Activated CD4-positive, alpha-beta T cell treated with anti-CD3 and anti-CD28 coated beads, Interleukin-2, amount 50 U/mL, for 4 hours (primary cell): ENCODE data around the gene IL4I1.
A peak's percentile ranks its signal among the peaks of the same experiment; 100 is the strongest.

ENCODE experiments used
- DNase-seq, 2 experiments: peaks; one replicate each; pipeline ENCODE4 v3.0.0-alpha.2; 2020

Gene IL4I1

DNA sequence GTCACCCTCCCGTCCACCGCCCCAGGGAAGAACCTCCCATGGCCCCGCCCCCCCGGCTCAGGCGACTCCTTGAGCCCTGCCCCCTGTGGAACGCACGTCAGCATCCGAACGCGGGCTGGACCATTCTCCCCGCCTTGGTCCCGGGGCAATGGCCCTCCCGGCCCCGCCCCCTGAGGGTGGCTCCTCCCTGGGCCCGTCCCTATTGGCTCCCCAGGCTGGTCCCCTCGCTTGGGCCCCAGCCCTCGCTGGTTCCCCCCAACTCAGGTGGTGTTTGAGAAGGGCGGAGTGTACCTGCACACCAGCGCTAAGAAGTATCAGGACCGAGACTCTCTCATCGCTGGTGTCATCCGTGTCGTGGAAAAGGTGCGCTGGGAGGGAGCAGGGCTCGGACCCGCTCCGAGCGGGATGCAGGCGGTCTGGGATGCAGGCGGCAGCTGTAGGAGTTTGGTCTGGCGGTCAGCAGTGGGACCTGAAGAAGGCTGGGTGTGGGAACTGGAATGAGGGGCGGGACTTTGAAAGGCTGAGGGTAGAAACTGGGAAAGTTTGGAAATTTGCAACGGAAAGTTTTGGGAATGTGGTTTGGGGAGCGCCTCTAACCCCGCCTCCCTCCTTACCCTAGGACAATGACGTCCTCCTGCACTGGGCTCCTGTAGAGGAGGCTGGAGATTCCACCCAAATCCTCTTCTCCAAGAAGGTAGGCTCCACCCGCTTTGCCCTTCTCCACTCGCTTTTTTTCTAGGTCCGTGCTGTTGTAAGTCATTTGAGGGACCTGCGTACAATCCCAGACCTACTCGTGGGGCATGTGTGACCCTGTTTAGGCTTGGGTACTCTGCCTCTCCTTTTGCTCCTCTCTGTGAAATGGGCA, 18.6 kb downstream of the IL4I1 start:
- peak; percentile 96 for DNase-seq

DNA sequence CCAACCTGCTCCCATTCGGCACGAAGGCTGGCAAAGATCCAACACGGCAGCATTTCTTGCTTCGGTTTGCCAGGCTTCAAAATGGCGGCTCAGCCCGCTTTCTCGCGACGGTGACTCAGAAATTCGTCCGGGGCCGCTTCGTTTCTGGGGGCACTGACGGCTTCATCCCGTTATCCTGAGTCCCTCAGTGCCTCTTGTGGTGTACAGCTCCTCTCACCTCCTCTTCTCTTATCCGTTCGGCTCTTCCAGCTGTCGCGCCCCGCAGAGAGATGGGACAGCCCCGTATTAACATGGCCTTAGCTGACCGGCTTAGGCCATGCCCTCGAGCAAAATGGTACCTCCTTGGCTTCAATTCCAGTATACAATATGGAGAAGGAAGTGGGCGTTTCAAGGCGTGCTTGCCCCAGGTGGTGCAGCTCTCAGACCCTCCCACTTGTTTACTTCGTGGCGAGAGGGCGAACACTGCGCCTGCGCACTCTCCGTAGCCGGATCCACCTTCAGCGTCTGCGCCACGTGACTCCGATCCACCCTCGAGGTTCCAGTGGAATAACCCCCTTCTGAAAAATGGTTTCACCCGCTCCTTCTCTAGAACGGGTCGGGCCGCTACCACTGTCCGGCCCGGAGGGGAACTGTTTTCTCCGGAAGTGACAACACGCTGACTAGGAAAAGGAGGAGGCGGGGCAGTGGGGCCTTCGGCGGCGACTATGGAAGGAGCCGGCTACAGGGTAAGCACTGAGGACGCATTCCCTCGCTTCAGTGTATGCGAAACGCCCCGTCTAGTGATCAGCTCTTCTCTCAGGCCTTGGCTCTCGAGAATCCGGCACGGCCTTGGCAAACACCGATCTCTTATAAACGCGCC, 19.4 kb downstream of the IL4I1 start, which contains the start of the genes AKT1S1 and TBC1D17:
Gene AKT1S1 (minus strand): TSS at position 336 of the 859 bp plus-strand sequence. CDS start 4,060 bp downstream, outside the sequence.
Gene TBC1D17 (plus strand): TSS at position 683 of the 859 bp plus-strand sequence. CDS start 22 bp downstream, at position 705.
- peak; percentile 95 to 98 for DNase-seq

DNA sequence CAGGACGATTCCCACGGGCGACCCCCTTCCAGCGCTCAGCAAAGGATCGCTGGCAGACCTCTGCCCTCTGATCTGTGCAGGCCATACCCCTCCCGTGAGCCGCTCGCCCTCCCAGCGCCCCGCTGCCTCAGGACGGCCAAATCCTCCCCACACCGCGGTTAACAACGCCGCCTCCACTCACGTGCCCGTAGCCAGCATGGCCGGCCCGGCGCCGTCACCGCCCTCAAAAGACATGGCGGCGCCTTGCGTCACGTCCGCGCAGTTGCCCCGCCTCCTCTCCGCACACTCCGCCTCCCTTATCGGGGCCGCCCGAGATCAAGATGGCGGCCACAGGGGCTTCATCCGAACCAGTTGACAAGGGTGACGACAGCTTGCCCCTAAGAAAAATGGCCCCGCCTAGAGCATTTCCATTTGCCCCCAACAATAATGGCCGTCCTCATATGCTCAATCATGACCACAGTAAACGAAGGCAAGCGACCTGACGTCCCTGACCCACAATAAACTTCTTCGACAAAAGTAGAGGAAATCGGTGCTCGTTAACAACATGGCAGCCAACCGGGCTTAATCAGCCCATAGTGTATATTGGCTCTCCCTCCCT, 20.2 kb downstream of the IL4I1 start:
- DNase-seq: peak; percentile 96

DNA sequence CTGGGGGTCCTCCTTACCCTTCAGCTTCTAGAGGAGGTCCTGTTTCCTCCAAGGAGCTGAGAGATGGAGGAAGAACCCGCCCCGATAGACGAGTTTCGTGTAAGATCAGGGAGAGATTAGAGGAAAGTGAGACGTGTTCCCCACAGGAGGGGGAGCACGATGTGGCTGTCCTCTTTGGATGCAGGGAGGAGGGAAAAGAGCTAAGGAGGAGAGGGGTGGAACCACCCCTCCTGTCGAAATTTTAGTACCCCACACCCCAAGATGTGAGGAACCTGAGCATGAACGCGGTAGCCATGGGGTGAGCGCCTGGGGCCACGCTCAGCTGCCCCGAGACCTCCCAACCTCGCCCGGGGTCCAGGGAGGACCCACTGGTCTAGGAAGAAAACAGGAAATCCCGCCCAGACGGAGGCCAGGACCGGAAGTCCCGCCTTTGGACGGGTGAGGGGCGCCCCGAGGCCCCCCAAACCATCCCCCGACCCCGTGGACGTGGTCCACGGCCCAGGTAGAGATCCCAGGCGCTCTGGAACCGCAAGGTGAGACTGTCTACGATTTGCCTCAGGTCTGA, 20.7 kb downstream of the IL4I1 start:
- DNase-seq: peak; percentile 41 to 43

DNA sequence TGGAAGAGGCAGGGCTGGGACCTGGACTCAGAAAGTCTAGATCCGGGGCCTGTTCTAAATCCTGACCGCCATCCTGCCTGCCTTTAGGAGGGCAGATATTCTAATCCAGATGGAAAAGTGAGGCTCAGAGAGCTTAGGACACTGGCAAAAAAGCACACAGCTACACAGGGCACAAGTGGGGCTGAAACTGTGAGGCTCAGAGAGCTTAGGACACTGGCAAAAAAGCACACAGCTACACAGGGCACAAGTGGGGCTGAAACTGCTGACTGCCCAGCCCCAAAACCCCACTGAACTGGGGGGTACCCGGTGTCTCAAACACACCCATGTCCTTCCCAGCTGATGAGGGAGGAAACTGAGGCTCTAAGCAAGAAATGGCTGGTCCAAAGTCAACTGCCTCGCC, 21.5 kb downstream of the IL4I1 start:
- no peak for DNase-seq

DNA sequence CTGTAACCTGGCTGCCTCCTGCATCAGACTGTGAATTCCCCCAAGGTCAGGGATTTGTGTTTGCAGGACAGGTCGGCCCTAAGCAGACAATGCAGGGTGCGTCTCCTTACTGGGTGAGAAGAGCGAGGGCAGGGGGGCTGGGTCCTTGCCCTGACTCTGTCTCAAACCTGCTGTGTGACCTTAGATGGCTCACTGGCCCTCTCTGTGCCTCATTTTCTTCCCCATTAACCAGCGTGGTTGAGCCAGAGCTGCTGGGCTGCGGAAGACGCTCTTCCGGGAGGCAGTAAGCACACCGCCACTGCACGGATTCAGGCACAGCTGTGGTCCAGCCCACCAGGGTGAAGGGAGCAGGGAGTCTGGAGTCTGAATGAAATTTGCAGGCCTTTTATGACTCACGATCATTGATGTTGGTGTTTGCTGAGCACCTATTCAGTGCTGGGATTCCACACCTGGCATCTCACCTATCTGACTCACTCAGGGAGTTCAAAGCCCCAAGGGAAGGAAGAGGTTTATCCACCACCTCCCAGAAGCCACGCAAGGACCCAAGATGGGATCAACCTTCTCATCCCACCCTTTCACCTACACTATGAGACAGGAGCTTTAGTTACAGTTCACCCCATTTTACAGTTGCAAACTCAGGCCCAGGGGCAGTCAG, 22.1 kb downstream of the IL4I1 start:
- DNase-seq: no peak

DNA sequence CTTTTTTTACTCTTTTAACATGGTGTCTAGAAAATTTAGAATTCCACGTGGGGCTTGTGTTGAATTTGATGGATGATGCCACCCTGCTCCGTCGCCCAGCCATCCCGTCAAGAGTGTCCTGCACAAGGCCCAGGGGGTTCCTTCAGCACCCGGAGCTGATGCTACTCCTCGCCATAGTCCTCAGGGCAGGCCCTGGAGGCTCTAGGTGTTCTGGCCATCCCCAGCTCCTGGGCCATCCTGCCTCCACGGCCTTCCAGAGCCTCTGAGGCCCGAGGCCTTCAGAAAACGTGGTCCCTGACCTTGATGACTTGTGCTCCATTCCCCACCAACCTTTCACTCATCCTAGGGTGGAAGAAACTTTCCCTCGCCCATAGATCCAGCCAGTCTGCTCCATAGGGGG, 22.9 kb downstream of the IL4I1 start:
- DNase-seq: no peak

DNA sequence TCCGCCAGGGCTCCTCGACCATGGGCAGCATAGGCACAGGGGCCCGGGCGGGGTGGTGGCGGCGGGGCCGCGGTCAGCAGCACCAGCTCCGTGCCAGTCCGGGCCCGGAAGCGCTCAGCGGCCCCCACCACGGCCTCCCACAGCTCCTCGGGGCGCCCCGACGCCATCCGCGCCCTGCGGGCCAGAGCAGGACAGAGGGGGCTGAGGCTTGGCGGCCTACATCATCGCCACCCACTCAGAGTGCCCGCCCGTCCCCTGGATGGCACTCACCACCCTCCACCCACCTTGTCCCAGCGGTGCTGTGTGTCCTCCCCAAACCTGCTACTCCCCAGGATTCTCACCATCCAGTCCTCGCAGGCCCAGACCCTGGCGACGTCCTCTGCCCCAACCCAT, 23.6 kb downstream of the IL4I1 start:
- no peak for DNase-seq

DNA sequence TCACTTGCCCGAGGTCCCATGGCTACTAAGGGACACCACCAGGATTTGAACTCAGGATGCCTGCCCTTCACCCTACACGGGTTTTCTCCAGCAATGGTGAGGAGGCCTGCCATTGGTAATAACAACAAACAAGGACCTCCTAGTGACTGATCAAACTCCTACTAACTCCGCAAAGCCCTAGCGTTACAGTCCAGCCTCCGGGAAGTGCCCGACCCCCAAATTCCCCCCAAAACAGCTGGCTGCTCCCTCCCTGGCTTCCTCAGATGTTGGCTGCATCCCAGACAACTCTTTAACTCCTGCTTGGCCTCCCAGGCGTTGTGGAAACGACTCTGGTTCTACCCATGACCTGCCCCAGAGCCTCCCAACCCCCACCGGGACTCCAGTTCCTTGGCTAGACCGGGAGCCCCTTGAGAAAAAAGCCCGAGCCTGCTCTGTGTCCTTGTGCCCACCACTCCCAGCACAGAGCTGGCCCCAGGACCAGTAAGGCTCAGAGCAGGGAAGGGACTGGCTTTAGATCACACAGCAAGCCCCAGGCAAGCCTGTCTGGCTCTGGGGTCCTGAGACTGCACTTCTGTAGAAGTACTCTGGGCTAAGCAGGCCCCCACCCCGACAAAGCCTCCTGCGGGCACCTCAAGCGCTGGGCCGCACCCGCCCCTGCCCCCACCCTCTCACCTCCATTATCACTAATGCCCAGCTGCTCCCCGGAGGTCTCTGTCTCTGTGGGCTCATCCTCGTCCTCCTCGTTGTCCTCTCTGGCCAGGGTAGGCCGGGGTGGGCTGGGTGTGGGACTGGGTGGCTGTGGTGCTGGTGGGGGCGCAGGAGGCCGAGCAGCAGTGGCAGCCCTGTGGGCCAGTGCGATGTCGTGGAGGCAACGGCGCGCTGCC, 24.2 kb downstream of the IL4I1 start:
- DNase-seq: no peak

DNA sequence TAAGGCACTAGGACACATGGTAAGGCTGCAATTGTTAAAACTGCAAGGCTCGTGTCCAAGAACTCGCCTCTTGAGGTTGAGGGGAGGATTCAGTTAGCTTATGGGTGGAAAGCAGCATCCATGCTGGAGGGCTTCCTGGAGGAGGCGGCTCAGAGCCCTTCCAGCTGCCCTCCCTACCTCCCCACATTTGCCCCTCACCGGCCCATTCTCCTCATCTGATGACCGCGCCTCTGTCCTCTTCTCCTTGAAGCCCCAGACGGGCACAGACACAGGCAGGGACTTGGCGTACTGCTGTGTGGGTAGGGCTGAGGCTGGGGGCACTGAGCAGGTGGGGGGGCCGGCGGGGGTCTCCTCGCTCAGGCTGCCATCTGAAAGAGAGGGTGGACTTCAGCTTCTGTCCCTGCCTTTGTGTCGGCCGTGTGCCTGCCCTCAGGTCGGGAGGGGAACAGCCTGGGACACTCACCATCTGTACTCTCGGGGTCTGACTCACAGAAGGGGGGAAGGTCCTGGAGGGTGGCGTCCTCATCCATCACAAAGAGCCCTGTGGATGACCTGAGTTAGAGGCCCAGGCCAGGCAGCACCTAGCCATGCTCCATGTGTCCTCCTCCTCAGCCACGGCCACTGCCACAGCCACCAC, 25.2 kb downstream of the IL4I1 start:
- no peak for DNase-seq

DNA sequence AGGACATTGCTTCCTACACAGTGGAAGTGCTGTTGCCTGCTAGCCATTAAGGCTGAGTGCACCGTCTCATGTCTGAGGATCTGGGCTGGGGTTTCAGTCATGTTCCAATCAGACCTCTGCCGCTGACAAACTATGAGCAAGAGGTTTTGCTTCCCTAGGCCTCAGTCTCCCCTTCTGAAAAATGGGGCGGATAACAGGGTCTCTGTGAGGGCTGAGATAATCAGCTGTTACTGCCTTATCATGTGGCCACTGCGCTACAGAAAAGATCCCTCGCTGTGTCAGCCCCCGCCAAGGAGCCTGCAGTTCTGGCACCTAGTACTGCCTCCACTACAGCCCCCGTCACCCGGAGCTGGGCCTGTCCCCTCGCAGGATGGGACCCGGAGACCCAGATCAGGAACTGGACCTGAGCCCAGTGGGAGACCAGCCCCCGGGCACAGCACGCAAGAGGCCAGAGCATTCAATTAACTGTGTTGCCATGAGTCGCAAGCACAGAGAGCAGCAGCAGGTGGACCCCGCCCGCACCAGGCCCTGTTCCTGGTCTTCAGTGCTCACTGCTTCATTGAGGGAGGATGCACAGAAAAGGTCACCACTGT, 26.3 kb downstream of the IL4I1 start:
- no peak for DNase-seq

DNA sequence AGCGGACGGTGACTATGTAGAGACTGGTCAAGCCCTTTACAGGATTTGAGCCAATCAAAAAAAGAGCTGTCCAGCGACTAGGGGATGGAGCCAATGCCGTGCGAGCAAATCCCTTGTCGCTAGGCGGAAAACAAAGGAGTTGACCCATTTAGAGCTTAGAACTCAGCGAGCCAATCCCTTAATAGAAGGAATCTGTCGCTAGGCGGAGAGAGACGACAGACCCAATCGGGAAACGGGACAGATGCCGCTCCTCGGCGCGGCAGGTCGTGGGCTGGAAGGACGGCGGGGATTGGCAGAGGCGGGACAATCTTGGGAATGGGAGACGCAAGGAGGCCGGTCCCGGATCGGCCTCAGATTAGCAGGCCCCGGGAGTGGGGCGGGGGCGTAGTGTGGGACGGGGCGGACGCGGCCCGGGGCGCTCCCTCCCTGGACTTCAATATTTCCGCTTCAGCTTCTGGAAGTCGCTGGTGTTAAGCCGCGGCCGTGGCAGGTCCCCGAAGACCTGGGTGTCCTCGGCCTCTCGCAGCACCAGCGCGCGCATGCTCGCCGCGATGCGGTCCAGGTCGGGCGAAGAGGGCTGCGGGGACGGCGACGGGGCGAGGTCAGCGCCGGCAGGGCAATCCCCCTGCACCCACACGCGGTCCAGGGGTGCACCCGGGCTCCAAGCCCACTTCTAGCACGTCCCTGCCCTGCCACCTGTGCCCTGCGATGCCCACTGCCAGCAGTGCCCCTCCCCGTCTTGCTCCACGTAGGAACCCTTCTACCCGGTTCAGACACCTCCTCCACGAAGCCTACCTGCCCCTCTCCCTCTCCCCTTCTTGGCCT, 27.0 kb downstream of the IL4I1 start:
- DNase-seq: peak; percentile 81 to 84

DNA sequence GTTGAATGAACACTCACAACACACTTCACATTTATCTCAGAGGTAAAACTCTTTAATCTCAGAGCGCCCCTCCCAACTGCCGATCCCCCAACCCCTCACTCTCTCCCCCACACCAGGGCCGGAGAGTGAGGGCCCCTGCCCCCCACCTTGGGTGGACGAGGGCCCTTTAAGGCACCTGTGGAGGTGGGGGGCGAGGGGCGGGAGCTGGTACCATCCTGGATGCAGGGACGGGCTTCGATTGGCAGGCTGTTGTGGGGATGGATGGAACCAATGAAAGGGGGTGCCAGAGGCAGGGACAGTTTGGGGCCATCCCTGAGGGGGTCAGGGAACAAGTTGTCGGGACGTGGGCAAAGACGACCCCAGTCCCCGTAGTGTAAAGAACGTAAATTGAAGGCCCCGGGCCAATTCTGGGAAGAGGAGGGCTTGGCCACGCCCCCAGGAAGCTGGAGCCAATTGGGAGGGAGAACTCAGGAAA, 27.6 kb downstream of the IL4I1 start:
- DNase-seq: no peak

DNA sequence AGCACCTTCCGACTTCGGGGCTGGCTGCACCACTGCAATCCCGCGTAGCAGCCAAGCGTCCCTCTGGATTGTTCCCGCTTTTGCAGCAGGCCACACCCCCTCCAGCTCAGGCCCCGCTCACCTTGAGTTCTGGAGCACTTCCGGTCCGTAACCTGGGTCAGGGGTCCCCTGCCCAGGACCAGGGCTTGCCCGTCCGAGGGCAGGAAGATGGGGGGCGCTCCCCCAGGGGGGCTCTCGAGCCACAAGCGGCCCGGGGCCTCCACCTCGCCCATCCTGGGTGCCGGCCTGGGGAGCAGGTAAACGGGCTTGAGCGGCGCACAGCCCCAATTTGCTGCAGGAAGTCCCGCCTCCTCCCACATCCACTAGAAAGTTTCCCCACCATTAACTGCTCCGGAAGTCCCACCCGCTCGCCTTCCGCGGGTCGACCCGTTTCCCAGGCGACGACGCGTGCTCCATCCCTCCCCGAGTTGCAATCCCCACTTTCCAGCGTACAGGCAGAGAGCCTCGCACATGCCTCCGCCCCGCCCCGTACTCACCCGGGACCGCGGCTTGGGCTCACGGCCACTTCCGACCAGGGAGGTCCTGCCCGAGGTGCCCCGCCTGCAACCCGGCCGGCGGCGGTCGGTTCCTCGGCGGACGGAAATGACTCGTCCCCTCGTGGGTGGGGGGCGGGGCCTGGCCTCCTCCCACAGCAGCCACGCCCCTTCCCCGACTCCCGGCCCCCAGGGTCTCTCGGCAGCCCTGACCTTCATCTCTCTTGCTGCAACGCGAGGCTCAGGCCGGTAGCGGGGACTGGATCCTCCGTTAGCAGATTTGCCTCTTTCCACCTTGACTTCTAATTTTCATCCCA, 29.5 kb downstream of the IL4I1 start, which contains the start of gene PNKP:
Gene PNKP (minus strand): TSS at position 644 of the 850 bp plus-strand sequence. CDS start 372 bp downstream, at position 272.
- peak; percentile 79 to 81 for DNase-seq

DNA sequence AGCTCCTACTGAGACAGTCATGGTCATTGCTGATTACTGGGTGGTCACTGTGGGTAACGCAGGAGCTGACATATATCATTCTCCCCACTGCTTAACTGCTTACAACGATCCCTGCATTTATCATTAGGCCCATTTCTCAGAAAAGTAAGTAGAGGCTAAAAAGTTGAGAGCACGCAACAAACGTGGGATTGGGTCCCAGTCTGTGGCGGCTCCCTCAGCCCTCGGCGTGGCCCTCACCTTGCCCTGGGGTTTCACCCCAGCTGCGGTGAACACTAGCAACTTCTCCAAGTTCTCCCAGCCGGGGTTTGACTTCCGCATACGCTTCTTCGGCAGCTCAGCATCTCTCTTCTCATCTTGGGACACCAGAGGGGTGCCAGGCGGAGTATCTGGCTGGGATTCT, 31.8 kb downstream of the IL4I1 start:
- no peak for DNase-seq

DNA sequence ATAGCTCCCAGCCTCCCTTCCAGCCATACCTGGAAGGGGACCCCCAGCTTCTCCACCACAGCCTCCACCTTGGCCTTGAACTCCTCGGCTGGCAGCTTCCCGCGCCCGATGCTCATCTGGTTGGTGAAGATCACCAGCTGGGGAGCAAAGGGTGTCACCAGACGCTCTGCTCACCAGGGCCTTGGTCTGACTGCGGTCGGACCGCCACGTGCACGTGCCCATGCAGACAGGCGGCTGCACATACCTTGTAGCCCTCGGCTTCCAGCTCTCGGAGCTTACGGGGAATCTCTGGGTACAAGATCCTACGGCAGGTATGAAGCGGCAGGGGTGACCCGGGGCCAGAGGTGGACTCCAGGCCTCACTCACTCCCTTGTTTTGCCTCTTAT, 32.8 kb downstream of the IL4I1 start:
- DNase-seq: no peak

DNA sequence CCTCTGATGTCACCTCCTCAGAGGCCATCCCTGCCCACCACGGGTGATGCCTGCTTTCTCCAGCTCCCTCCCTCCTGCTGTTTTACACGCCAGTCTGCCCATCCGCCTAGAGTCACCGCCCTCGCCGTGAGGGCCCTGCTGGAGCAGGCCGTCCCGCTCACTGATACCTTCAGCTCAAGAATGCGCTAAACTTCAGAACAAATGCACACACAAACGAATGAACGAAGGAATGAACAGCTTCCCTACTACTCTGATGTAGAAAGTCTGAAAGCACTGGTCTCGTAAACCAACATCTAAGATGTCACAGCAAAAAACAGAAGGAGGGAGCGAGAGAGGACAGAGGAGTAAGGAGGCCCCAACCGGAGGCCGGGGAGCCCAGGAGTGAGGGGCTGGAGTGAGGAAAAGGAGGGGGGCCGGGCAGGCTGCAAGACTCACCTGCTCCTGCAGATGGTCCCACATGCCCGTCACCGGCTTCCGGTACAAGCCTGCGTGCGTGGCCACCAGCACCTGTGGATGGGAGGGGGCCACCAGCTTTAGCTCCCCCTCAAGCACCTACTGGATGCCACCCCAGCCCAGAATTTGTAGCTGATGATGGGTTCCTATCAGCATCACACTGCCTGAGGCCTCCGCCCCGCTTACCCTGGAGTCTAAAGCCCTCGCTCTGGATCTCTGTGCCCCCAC, 33.3 kb downstream of the IL4I1 start:
- no peak for DNase-seq
